CD4-positive, alpha-beta T cell (primary cell): ENCODE measurements around the gene RGMA. TPM values are rescaled to one million over a fixed set of nuclear protein-coding genes. Genes with fewer than 3 reads are reported as not detected.

Source experiments
- ATAC-seq: fragments of 200-7000 bp; cut with Tn5 transposase; one replicate; pipeline ENCODE4 v1.10.0; 2022; ENCODE audit warnings: mild to moderate bottlenecking; ENCODE audit not compliant: poor library complexity
- CTCF ChIA-PET: fragments of 350-600 bp; sonication (Branson Sonifier 250); formaldehyde crosslinking; loops from one replicate; lab custom pipeline; 2021; ENCODE audit warnings: antibody characterized with exemption, inconsistent platforms; lab: Charles Lee
- POLR2A ChIA-PET: fragments of 350-600 bp; sonication (Branson Sonifier 250); formaldehyde crosslinking; loops from one replicate; lab custom pipeline; 2021; ENCODE audit warnings: antibody characterized with exemption, inconsistent platforms; lab: Charles Lee
- DNase-seq, 14 experiments: peaks; one replicate each; pipeline ENCODE4 v3.0.0-alpha.2; 2013 to 2020; ENCODE audit warnings: mixed read lengths in 2 of 14
- H3K27ac ChIP-seq, 2 donors: one replicate each; pipeline versions ENCODE4 v1.5.1 to v1.7.0; 2013; ENCODE audit warnings: low read length in 2 of 2, low read depth in 1 of 2, mild to moderate bottlenecking in 1 of 2
- H3K27me3 ChIP-seq, 2 experiments: 1 replicate in 1 of 2; 2 replicates in 1 of 2; pipeline versions ENCODE4 v1.6.1 to v1.7.0; 2013; ENCODE audit warnings: low read length in 2 of 2, control low read depth in 1 of 2, mild to moderate bottlenecking in 1 of 2, moderate library complexity in 1 of 2; ENCODE audit not compliant: insufficient read depth in 2 of 2, control insufficient read depth in 1 of 2
- H3K36me3 ChIP-seq: one replicate; pipeline ENCODE4 v1.6.1; 2013; ENCODE audit warnings: low read length, control low read depth; ENCODE audit not compliant: insufficient read depth
- H3K4me1 ChIP-seq: one replicate; pipeline ENCODE4 v1.6.1; 2013; ENCODE audit warnings: low read length, control low read depth; ENCODE audit not compliant: insufficient read depth
- H3K4me3 ChIP-seq: one replicate; pipeline ENCODE4 v1.5.1; 2013; ENCODE audit warnings: mild to moderate bottlenecking, low read length, moderate library complexity
- H3K9me3 ChIP-seq, 2 experiments: 1 replicate in 1 of 2; 2 replicates in 1 of 2; pipeline versions ENCODE4 v1.6.1 to v1.7.0; 2013; ENCODE audit warnings: low read length in 2 of 2, mild to moderate bottlenecking in 2 of 2, control low read depth in 1 of 2, moderate library complexity in 1 of 2; ENCODE audit not compliant: control insufficient read depth in 1 of 2, insufficient read depth in 1 of 2
- H3K27ac Mint-ChIP-seq: one replicate; pipeline ENCODE4 v1.8.0; 2020; ENCODE audit warnings: mixed read lengths
- H3K27me3 Mint-ChIP-seq: one replicate; pipeline ENCODE4 v1.8.0; 2021; ENCODE audit warnings: mixed read lengths
- H3K36me3 Mint-ChIP-seq: one replicate; pipeline ENCODE4 v1.8.0; 2021; ENCODE audit warnings: low read depth, mixed read lengths
- H3K4me1 Mint-ChIP-seq: one replicate; pipeline ENCODE4 v1.8.0; 2021; ENCODE audit warnings: low read depth, mixed read lengths
- H3K4me3 Mint-ChIP-seq: one replicate; pipeline ENCODE4 v1.8.0; 2020; ENCODE audit warnings: mild to moderate bottlenecking, mixed read lengths
- H3K9me3 Mint-ChIP-seq: one replicate; pipeline ENCODE4 v1.8.0; 2020; ENCODE audit warnings: mixed read lengths
- intact Hi-C, 2 experiments: fragments of 100-400 bp; cut with DNase I in 1 of 2; cut with micrococcal nuclease in 1 of 2; formaldehyde crosslinking; loops; one replicate each; pipeline versions ENCODE4 v1.15.1 to v1.9.0; 2023 to 2025; cut with DNase I, micrococcal nuclease
- total RNA-seq, 174 experiments: library from RNA in 2 of 174; stranded (reverse) in 2 of 174; gene quantifications; one replicate each; pipeline ENCODE4 v1.2.3 and lab custom pipeline; 2021 to 2026
- TF ChIP-seq, protein P1 (sequence below): fragments of 200-600 bp; IDR thresholded peaks from one replicate; pipeline ENCODE4 v1.8.0; 2022; ENCODE audit warnings: antibody characterized with exemption, mild to moderate bottlenecking

Gene RGMA
- total RNA-seq, 2 experiments from 2014 or later = not detected

DNA sequence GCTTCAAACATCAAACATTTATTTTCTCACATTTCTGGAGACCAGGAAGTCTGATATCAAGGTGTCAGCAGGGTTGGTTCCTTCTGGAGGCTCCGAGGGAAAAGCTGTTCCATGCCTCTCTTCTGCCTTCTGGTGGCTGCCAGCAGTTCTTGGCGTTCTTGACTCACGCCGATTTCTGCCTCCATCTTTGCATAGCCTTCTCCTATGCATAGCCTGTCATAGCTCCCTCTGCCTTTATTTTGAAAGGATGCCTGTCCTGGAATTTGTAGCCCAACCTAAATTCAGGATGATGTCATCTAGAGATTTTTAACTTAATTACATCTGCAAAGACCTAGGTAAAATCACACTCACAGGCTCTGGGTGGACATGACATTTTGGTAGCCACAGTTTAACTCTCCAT, 70.4 kb downstream of the RGMA start:
- H3K27me3 ChIP-seq = no peaks in the 10 kb centered on the region
- TF ChIP-seq, protein P1, sequence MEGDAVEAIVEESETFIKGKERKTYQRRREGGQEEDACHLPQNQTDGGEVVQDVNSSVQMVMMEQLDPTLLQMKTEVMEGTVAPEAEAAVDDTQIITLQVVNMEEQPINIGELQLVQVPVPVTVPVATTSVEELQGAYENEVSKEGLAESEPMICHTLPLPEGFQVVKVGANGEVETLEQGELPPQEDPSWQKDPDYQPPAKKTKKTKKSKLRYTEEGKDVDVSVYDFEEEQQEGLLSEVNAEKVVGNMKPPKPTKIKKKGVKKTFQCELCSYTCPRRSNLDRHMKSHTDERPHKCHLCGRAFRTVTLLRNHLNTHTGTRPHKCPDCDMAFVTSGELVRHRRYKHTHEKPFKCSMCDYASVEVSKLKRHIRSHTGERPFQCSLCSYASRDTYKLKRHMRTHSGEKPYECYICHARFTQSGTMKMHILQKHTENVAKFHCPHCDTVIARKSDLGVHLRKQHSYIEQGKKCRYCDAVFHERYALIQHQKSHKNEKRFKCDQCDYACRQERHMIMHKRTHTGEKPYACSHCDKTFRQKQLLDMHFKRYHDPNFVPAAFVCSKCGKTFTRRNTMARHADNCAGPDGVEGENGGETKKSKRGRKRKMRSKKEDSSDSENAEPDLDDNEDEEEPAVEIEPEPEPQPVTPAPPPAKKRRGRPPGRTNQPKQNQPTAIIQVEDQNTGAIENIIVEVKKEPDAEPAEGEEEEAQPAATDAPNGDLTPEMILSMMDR = no peak
- H3K36me3 Mint-ChIP-seq = peaks cover 98% of the 10 kb centered on the region
- H3K4me3 Mint-ChIP-seq = no peak overlapping the region
- H3K4me3 ChIP-seq = no peak overlapping the region
- H3K27ac ChIP-seq = no peak overlapping the region
- DNase-seq (no peak), ATAC-seq (no peak)
- peaks cover 59% of the 10 kb centered on the region for H3K4me1 Mint-ChIP-seq
- CTCF ChIA-PET = interaction anchor here (1.6 to 2.3 kb wide), 3 partner anchors 10 to 12 kb away, joined by 3 to 13 read pairs (median 4); no protein-coding TSS in a partner anchor
- H3K36me3 ChIP-seq = peaks cover 95% of the 10 kb centered on the region
- peaks cover 3% of the 10 kb centered on the region for H3K4me1 ChIP-seq
- intact Hi-C loops = loop anchor here in 1 of 2 experiments (5.0 kb wide), 2 partner anchors 41 to 226 kb away; no protein-coding TSS in a partner anchor
- POLR2A ChIA-PET = interaction anchor here (1.3 kb wide), 2 partner anchors 12 to 43 kb away, joined by 3 to 4 read pairs; no protein-coding TSS in a partner anchor
- no peaks in the 10 kb centered on the region for H3K27me3 Mint-ChIP-seq
- H3K9me3 ChIP-seq = no peaks in the 10 kb centered on the region
- H3K9me3 Mint-ChIP-seq = no peaks in the 10 kb centered on the region
- peak overlapping the region; percentile 64 for H3K27ac Mint-ChIP-seq

DNA sequence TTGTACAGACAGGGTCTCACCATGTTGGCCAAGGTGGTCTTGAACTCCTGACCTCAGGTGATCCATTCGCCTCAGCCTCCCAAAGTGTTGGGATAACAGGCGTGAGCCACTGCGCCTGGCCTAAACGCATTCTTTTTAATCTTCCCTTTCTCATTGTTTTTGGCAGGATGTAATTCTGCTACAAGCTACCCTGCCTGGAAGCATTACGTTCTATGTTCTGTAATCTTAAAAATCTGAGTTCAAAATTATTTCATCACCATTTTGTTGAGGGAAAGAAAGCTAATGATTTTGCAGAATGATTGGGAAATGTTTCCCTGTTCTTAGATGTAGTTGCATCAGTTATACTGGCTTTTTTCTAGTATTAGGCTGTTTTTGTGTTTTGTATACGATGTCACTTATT, 71.5 kb downstream of the RGMA start:
- Histone ChIP-seq H3K9me3 (no peaks in the 10 kb centered on the region), H3K36me3 (peaks cover 95% of the 10 kb centered on the region), H3K27me3 (no peaks in the 10 kb centered on the region), H3K4me1 (peaks cover 3% of the 10 kb centered on the region), H3K4me3 (no peak overlapping the region), H3K27ac (no peak overlapping the region)
- Mint-ChIP-seq H3K9me3 (no peaks in the 10 kb centered on the region), H3K36me3 (peaks cover 98% of the 10 kb centered on the region), H3K4me1 (peaks cover 48% of the 10 kb centered on the region), H3K4me3 (no peak overlapping the region), H3K27me3 (no peaks in the 10 kb centered on the region), H3K27ac (peak overlapping the region; percentile 63)
- CTCF ChIA-PET = interaction anchor here (1.3 to 2.3 kb wide), 4 partner anchors 9 to 13 kb away, joined by 3 to 13 read pairs (median 4); no protein-coding TSS in a partner anchor
- intact Hi-C loops = loop anchor here in 1 of 2 experiments (5.0 kb wide), 2 partner anchors 40 to 225 kb away; no protein-coding TSS in a partner anchor
- TF ChIP-seq, protein P1 = no peak
- no peak for DNase-seq
- POLR2A ChIA-PET = interaction anchor here (0.9 to 1.3 kb wide), 3 partner anchors 13 to 136 kb away, joined by 3 to 4 read pairs (median 3); no protein-coding TSS in a partner anchor
- no peak for ATAC-seq

DNA sequence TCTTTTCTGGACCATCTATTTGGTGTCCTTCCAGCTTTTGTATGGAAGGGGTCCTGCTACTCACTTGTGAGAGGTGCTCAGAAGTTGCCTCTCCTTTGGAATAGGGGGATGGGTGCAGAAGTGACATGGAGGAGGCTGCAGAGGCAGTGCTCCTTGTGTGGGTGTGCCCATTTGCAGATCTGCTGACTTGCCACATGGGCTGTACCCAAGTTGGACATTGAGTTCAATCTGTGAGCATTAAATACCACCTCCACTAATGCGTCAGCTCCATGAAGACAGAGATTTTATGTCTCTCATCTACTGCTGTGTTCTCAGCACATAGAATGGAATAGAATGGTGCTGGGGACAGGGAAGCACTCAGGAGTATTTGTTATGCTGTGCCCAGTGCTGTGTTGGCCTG, 76.2 kb downstream of the RGMA start:
- no peak overlapping the region for H3K27ac ChIP-seq
- H3K9me3 ChIP-seq = no peaks in the 10 kb centered on the region
- intact Hi-C loops = no loop called here
- H3K4me1 Mint-ChIP-seq = peaks cover 8% of the 10 kb centered on the region
- peaks cover 95% of the 10 kb centered on the region for H3K36me3 ChIP-seq
- TF ChIP-seq, protein P1 = no peak
- no peak overlapping the region for H3K4me3 ChIP-seq
- CTCF ChIA-PET = no interaction called here
- no peaks in the 10 kb centered on the region for H3K9me3 Mint-ChIP-seq
- no peak overlapping the region for H3K4me3 Mint-ChIP-seq
- no peak for DNase-seq
- no peaks in the 10 kb centered on the region for H3K27me3 ChIP-seq
- H3K36me3 Mint-ChIP-seq = peaks cover 96% of the 10 kb centered on the region
- peak overlapping the region; percentile 6 for H3K27ac Mint-ChIP-seq
- H3K4me1 ChIP-seq = no peaks in the 10 kb centered on the region
- POLR2A ChIA-PET = no interaction called here
- ATAC-seq = no peak
- no peaks in the 10 kb centered on the region for H3K27me3 Mint-ChIP-seq
